MM.1S (cell line): ENCODE results near the gene IRF8.

ENCODE experiments used
- DNase-seq: peaks from one replicate; pipeline ENCODE4 v3.0.0-alpha.2; 2015
- H2AFZ ChIP-seq: fragments of 300-600 bp; sonication (generic); 2 replicates; pipeline ENCODE4 v1.6.0; 2016; ENCODE audit warnings: antibody characterized with exemption, low read length
- H3F3A ChIP-seq: fragments of 300-600 bp; sonication (generic); 2 replicates; pipeline ENCODE4 v1.6.1; 2016; ENCODE audit warnings: mild to moderate bottlenecking, antibody characterized with exemption, low read length, moderate library complexity, mixed read lengths; ENCODE audit not compliant: insufficient read depth
- H3K27ac ChIP-seq: fragments of 300-600 bp; sonication (generic); 2 replicates; pipeline ENCODE4 v1.5.1; 2016; ENCODE audit warnings: mild to moderate bottlenecking, low read length
- H3K27me3 ChIP-seq: fragments of 300-600 bp; sonication (generic); replicated peaks from 2 replicates; pipeline ENCODE4 v1.6.0; 2016; ENCODE audit warnings: low read length; ENCODE audit not compliant: insufficient read depth
- H3K36me3 ChIP-seq: fragments of 300-600 bp; sonication (generic); replicated peaks from 2 replicates; pipeline ENCODE4 v1.6.1; 2016; ENCODE audit warnings: mild to moderate bottlenecking, low read length, mixed read lengths; ENCODE audit not compliant: insufficient read depth
- H3K4me1 ChIP-seq: fragments of 300-600 bp; sonication (generic); 2 replicates; pipeline ENCODE4 v1.6.1; 2016; ENCODE audit warnings: low read length, mixed read lengths
- H3K4me2 ChIP-seq: fragments of 300-600 bp; sonication (generic); 2 replicates; pipeline ENCODE4 v1.6.0; 2016; ENCODE audit warnings: low read depth, low read length
- H3K4me3 ChIP-seq: fragments of 300-600 bp; sonication (generic); 2 replicates; pipeline ENCODE4 v1.5.1; 2016; ENCODE audit warnings: low read length, mixed read lengths
- H3K79me2 ChIP-seq: fragments of 300-600 bp; sonication (generic); 2 replicates; pipeline ENCODE4 v1.6.1; 2016; ENCODE audit warnings: mixed run types, low read length, mixed read lengths
- H3K9ac ChIP-seq: fragments of 300-600 bp; sonication (generic); 2 replicates; pipeline ENCODE4 v1.6.1; 2016; ENCODE audit warnings: low read length, mixed read lengths
- H3K9me2 ChIP-seq: fragments of 300-600 bp; sonication (generic); replicated peaks from 2 replicates; pipeline ENCODE4 v1.6.1; 2016; ENCODE audit warnings: mild to moderate bottlenecking, low read length, mixed read lengths; ENCODE audit not compliant: insufficient read depth
- H3K9me3 ChIP-seq: fragments of 300-600 bp; sonication (generic); replicated peaks from 2 replicates; pipeline ENCODE4 v1.6.1; 2016; ENCODE audit warnings: mild to moderate bottlenecking, low read length, mixed read lengths; ENCODE audit not compliant: insufficient read depth
- H4K20me1 ChIP-seq: fragments of 300-600 bp; sonication (generic); 2 replicates; pipeline ENCODE4 v1.6.1; 2016; ENCODE audit warnings: mild to moderate bottlenecking, low read length, moderate library complexity, mixed read lengths; ENCODE audit not compliant: insufficient read depth
- EZH2 ChIP-seq: fragments of 300-600 bp; sonication (generic); optimal IDR thresholded peaks from 2 replicates; pipeline ENCODE3; 2017; ENCODE audit warnings: low read depth, mild to moderate bottlenecking, antibody characterized with exemption, low read length, mixed read lengths
- EZH2phosphoT487 ChIP-seq: fragments of 300-600 bp; sonication (generic); IDR thresholded peaks from 2 replicates; pipeline ENCODE4 v1.6.1; 2018; ENCODE audit warnings: antibody characterized with exemption, low read length
- TF ChIP-seq, protein P1 (sequence below): fragments of 300-600 bp; sonication (generic); IDR thresholded peaks from 2 replicates; pipeline ENCODE4 v1.5.1; 2016; ENCODE audit warnings: antibody characterized with exemption, low read length, mixed read lengths

IRF8 gene

DNA sequence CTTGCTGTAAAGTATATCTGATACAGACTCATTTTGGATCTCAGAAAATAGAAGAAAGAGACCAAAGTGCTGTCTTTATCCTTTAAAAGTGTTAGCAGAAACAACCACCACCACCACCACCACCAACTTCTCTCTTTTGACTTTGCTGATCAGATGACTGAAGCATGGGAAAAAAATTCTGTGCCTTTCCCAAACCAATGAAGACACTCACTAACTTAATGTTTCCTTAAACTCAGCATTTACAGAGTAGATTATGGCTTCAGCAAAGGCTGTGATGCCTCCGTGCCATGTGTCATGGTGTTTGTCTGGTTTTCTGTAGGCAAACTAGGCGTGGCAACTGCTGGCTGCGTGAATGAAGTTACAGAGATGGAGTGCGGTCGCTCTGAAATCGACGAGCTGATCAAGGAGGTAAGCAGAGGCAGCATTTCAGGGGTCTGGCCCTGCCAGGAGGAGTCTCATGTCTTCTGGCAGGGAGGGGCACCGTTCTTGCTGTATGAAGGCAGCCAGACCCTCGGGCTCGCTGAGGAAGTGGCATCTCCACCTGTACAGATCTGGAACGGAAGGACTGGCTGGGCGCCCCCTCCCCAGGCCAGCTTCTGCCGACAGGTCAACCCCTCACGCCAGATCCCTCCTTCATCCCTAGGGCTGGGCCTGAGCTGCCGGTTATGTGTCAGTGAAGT is 12.4 kb downstream of the IRF8 start:
- Histone ChIP-seq H4K20me1 (no peaks in the 10 kb centered on the region), H3K4me3 (no peak overlapping the region), H3F3A (no peaks in the 10 kb centered on the region), H3K27ac (no peak overlapping the region), H3K9me2 (no peaks in the 10 kb centered on the region), H3K9ac (no peak overlapping the region), H3K9me3 (no peaks in the 10 kb centered on the region), H3K4me2 (no peak overlapping the region), H3K27me3 (no peaks in the 10 kb centered on the region), H2AFZ (no peak overlapping the region), H3K36me3 (no peaks in the 10 kb centered on the region), H3K79me2 (no peaks in the 10 kb centered on the region), H3K4me1 (peaks cover 6% of the 10 kb centered on the region; the same call in 1 of the 2 replicates)
- no peak for DNase-seq
- TF ChIP-seq EZH2phosphoT487 (no peak), EZH2 (no peak)
- TF ChIP-seq, protein P1, sequence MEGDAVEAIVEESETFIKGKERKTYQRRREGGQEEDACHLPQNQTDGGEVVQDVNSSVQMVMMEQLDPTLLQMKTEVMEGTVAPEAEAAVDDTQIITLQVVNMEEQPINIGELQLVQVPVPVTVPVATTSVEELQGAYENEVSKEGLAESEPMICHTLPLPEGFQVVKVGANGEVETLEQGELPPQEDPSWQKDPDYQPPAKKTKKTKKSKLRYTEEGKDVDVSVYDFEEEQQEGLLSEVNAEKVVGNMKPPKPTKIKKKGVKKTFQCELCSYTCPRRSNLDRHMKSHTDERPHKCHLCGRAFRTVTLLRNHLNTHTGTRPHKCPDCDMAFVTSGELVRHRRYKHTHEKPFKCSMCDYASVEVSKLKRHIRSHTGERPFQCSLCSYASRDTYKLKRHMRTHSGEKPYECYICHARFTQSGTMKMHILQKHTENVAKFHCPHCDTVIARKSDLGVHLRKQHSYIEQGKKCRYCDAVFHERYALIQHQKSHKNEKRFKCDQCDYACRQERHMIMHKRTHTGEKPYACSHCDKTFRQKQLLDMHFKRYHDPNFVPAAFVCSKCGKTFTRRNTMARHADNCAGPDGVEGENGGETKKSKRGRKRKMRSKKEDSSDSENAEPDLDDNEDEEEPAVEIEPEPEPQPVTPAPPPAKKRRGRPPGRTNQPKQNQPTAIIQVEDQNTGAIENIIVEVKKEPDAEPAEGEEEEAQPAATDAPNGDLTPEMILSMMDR, result no peak

DNA sequence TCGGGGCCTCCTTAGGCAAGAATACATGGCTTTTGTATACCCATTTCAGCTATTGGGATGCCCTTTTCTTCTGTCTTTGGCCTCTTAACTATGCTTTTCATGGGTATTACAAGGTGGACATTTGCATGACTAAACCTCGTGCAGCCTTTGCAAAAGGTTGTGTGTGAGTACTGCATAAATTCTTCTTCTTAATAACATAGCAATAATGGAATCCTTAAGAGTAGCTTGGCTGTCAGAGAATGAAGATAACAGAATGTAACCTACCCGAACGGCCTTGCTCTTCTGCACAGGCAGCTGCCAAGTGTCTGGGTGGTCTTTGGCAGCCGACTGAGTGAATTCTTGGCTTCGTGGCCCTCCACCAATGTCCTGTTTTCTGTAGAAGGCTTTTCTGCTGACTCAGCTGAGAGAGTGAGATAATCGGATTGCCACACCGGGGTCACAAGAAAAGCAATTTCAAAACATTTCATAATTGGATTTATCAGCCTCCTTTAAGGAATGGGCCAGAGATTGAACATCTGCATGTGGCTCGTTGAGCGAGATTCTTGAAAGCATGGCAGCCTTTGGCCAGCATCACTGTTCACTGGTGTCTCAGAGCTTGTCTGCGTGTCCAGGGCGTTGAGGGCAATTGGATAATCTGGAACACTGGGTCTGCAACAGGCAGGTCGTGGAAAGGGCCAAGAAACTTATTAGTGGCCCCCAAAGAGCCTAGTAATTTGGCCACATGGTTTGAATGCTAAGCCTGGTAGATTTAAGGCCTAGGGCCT is 13.4 kb downstream of the IRF8 start:
- Histone ChIP-seq H3K79me2 (no peaks in the 10 kb centered on the region), H2AFZ (no peak overlapping the region), H3K9ac (no peak overlapping the region), H3K9me3 (no peaks in the 10 kb centered on the region), H3K36me3 (no peaks in the 10 kb centered on the region), H3K27ac (no peak overlapping the region), H3F3A (no peaks in the 10 kb centered on the region), H3K4me2 (no peak overlapping the region), H3K27me3 (no peaks in the 10 kb centered on the region), H3K4me3 (no peak overlapping the region), H3K9me2 (no peaks in the 10 kb centered on the region), H4K20me1 (no peaks in the 10 kb centered on the region), H3K4me1 (peaks cover 6% of the 10 kb centered on the region; the same call in 1 of the 2 replicates)
- TF ChIP-seq EZH2 (no peak), EZH2phosphoT487 (no peak)
- TF ChIP-seq, protein P1, result no peak
- no peak for DNase-seq

DNA sequence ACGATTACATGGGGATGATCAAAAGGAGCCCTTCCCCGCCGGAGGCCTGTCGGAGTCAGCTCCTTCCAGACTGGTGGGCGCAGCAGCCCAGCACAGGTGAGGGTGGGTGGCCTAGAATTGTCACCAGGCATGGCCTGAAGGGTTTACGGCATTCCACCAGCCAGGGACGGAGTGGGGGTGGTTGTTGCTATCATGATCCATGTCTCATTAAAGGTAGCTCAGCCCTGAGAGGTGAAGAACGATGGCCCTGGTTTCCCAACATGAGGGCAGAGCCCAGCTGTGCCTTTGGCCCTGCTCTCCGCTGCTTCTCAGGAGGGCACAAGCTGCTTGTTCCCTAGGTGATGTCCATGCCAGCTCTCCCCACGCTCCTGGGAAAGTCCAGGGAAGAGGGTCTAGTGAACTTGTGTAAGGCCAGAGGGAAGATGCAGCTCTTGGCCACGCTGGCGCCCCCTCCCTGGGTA is 14.2 kb downstream of the IRF8 start:
- Histone ChIP-seq H3K4me1 (peaks cover under 1% of the 10 kb centered on the region; the same call in 1 of the 2 replicates), H3K79me2 (no peaks in the 10 kb centered on the region), H3K9ac (no peak overlapping the region), H3K4me2 (no peak overlapping the region), H3K9me3 (no peaks in the 10 kb centered on the region), H2AFZ (no peak overlapping the region), H3K27me3 (no peaks in the 10 kb centered on the region), H3K4me3 (no peak overlapping the region), H3K9me2 (no peaks in the 10 kb centered on the region), H4K20me1 (no peaks in the 10 kb centered on the region), H3F3A (no peaks in the 10 kb centered on the region), H3K27ac (no peak overlapping the region), H3K36me3 (no peaks in the 10 kb centered on the region)
- DNase-seq, result no peak
- TF ChIP-seq EZH2phosphoT487 (no peak), EZH2 (no peak)
- TF ChIP-seq, protein P1, result no peak
